ENCODE measurements around the gene IQCH.

The IQCH gene

DNA sequence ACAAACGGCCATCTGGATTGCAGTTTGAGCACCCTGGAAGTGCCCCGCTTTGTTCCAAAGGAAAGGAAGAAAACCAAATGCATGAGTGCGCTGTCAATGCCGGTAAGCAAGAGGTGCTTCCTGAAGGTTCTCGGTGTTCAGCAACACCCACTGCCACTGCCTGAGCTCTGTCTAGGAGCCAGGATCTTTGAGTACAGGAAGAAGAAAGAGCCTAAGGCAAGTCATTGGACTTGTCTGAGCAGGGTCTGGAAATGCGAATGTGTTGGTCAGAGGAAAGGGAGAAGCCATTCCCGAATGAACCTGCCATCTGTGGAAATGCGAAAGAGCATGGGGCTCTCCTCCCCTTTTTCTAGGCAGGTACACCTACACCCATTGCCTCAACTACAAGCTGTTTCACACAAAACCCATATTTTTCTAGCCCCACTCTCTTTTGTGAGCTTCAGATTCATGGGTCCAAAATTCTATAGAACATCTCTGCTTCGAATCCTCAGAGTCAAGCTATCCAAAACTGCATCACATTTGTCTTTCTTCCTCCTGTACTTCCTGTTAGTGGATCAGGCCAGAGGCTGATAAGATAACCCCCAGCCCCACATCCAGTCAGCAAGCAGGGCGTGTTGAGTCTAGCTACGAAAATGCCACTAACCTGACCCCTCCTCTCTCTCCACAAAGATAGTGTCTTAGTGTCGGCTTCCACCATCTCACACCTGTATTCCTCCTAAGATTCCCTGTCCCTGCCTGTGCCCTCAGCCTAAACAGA lies 210.8 kb downstream of the IQCH start:
- H3K4me3 ChIP-seq (ENCODE audit: low read length) = no peak overlapping the region
- no peak for DNase-seq (ENCODE audit: low read depth)
- TF ChIP-seq, protein P1, sequence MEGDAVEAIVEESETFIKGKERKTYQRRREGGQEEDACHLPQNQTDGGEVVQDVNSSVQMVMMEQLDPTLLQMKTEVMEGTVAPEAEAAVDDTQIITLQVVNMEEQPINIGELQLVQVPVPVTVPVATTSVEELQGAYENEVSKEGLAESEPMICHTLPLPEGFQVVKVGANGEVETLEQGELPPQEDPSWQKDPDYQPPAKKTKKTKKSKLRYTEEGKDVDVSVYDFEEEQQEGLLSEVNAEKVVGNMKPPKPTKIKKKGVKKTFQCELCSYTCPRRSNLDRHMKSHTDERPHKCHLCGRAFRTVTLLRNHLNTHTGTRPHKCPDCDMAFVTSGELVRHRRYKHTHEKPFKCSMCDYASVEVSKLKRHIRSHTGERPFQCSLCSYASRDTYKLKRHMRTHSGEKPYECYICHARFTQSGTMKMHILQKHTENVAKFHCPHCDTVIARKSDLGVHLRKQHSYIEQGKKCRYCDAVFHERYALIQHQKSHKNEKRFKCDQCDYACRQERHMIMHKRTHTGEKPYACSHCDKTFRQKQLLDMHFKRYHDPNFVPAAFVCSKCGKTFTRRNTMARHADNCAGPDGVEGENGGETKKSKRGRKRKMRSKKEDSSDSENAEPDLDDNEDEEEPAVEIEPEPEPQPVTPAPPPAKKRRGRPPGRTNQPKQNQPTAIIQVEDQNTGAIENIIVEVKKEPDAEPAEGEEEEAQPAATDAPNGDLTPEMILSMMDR (conservative IDR thresholded peaks at IDR 0.05; ENCODE audit: low read depth, low read length) = no peak

- DNase-seq (ENCODE audit: low read depth) = no peak
- TF ChIP-seq, protein P1 (conservative IDR thresholded peaks at IDR 0.05; ENCODE audit: low read depth, low read length) = no peak
- H3K4me3 ChIP-seq (ENCODE audit: low read length) = no peak overlapping the region
These were observed 213.8 kb downstream of the IQCH start for GRCh38 chr15:67468416-67468815.

DNA sequence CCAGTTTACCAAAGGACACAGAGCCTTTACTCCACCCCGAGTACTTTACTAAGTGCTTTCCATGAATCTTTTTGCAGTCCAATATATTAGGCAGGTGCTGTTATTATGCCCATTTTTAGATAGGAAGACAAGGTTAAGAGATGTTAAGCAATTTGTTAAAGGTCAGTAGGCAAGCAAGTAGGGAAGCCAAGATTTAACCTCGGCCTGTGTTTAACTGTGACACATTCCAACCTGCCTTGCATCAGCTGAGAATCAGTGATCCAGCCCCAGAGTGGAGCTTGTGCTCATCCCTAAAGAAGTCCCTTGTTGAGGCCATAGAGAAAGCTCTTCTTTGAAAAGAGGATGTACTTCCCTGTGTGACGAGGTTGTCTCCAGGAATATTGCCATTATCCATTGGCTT lies 215.1 kb downstream of the IQCH start:
- DNase-seq (ENCODE audit: low read depth) = no peak
- no peak overlapping the region for H3K4me3 ChIP-seq (ENCODE audit: low read length)
- TF ChIP-seq, protein P1 (conservative IDR thresholded peaks at IDR 0.05; ENCODE audit: low read depth, low read length) = no peak

- TF ChIP-seq, protein P1 (conservative IDR thresholded peaks at IDR 0.05; ENCODE audit: low read depth, low read length) = no peak
- no peak overlapping the region for H3K4me3 ChIP-seq (ENCODE audit: low read length)
- DNase-seq (ENCODE audit: low read depth) = no peak
These were observed 218.4 kb downstream of the IQCH start for GRCh38 chr15:67472957-67473356.

- DNase-seq (ENCODE audit: low read depth) = no peak
- H3K4me3 ChIP-seq (ENCODE audit: low read length) = no peak overlapping the region
- TF ChIP-seq, protein P1 (conservative IDR thresholded peaks at IDR 0.05; ENCODE audit: low read depth, low read length) = no peak
These were observed 220.0 kb downstream of the IQCH start for GRCh38 chr15:67474405-67475110.

- H3K4me3 ChIP-seq (ENCODE audit: low read length) = no peak overlapping the region
- TF ChIP-seq, protein P1 (conservative IDR thresholded peaks at IDR 0.05; ENCODE audit: low read depth, low read length) = no peak
- DNase-seq (ENCODE audit: low read depth) = no peak
These were observed 225.4 kb downstream of the IQCH start for GRCh38 chr15:67479781-67480505.
